Measurements from ENCODE around the gene FAM13A. TPM values are rescaled to one million over a fixed set of nuclear protein-coding genes. Genes with fewer than 3 reads are reported as not detected.

FAM13A gene
- total and polyA plus RNA-seq, 2 donors (not counting 3 experiments of a cell fraction or from before 2014, with no cell fraction given), result 3.3 to 10.5 TPM

- H3K9me1 ChIP-seq (replicated peaks; ENCODE audit: control insufficient read depth, extremely low read depth, insufficient read depth, low read length), result no peaks in the 10 kb centered on the region
- H3K4me1 ChIP-seq (ENCODE audit: control insufficient read depth, extremely low read depth, insufficient read depth, low read length), result peaks cover 4% of the 10 kb centered on the region
- FAIRE-seq, result no peak
- H3K36me3 ChIP-seq (ENCODE audit: control insufficient read depth in 2 of 2, extremely low read depth in 1 of 2, insufficient read depth in 2 of 2, low read length in 2 of 2), result no peaks in the 10 kb centered on the region
- H3K9me3 ChIP-seq (replicated peaks; ENCODE audit: control insufficient read depth, insufficient read depth, low read length), result no peaks in the 10 kb centered on the region
- H3K27ac ChIP-seq (ENCODE audit: insufficient read depth, low read depth, low read length), result no peak overlapping the region
- POLR2A ChIA-PET, result no interaction called here
- no peaks in the 10 kb centered on the region for H3K79me2 ChIP-seq (ENCODE audit: control insufficient read depth, insufficient read depth, low read length)
- DNase-seq (ENCODE audit: low read depth, low spot score), result no peak
- H3K4me3 ChIP-seq (replicated peaks in 1 of 3; ENCODE audit: insufficient read depth in 1 of 3, low read depth in 1 of 3, low read length in 3 of 3), result no peak overlapping the region
- no peaks in the 10 kb centered on the region for H4K20me1 ChIP-seq (replicated peaks; ENCODE audit: control insufficient read depth, extremely low read depth, insufficient read depth, low read length)
- no peaks in the 10 kb centered on the region for H3K27me3 ChIP-seq (ENCODE audit: control insufficient read depth in 2 of 2, insufficient read depth in 2 of 2, low read length in 2 of 2)
- H3K9ac ChIP-seq (replicated peaks; ENCODE audit: extremely low read depth, insufficient read depth, low read length), result no peak overlapping the region
- CTCF ChIA-PET, result interaction anchor here (1.0 kb wide), 1 partner anchor 9 kb away, joined by 4 read pairs; no protein-coding TSS in a partner anchor
- no peak overlapping the region for H3K4me2 ChIP-seq (ENCODE audit: insufficient read depth, low read length)
- dilution Hi-C loops (cut with MboI; ENCODE audit: extremely low pct_ligation_motif_present, low sequenced_read_pairs), result no loop called here
- TF ChIP-seq MYC (IDR thresholded peaks at IDR 0.05; ENCODE audit: low read depth, low read length), result no peak
- TF ChIP-seq FOS (IDR thresholded peaks at IDR 0.05; ENCODE audit: borderline replicate concordance, insufficient read depth, low read length), result no peak
- H2AFZ ChIP-seq (ENCODE audit: low read depth, low read length), result no peak overlapping the region
- BruUV-seq (replicated peaks), result no TSS peak
- intact Hi-C loops (cut with micrococcal nuclease), result no loop called here
Observed at GRCh38 chr4:88999392-88999930, 57.5 kb downstream of the FAM13A start.

- CTCF ChIA-PET, result interaction anchor here (1.0 kb wide), 1 partner anchor 8 kb away, joined by 4 read pairs; no protein-coding TSS in a partner anchor
Observed at GRCh38 chr4:88998891-88999290, 58.1 kb downstream of the FAM13A start.

More at GRCh38 chr4:88998891-88999290, 58.1 kb downstream of the FAM13A start:
- no peak for FAIRE-seq
- BruUV-seq (replicated peaks), result no TSS peak
- Histone ChIP-seq H2AFZ (ENCODE audit: low read depth, low read length) (no peak overlapping the region), H3K4me3 (replicated peaks in 1 of 3; ENCODE audit: insufficient read depth in 1 of 3, low read depth in 1 of 3, low read length in 3 of 3) (no peak overlapping the region), H3K9me3 (replicated peaks; ENCODE audit: control insufficient read depth, insufficient read depth, low read length) (no peaks in the 10 kb centered on the region), H3K4me1 (ENCODE audit: control insufficient read depth, extremely low read depth, insufficient read depth, low read length) (peaks cover 4% of the 10 kb centered on the region), H3K9ac (replicated peaks; ENCODE audit: extremely low read depth, insufficient read depth, low read length) (no peak overlapping the region), H3K36me3 (ENCODE audit: control insufficient read depth in 2 of 2, extremely low read depth in 1 of 2, insufficient read depth in 2 of 2, low read length in 2 of 2) (no peaks in the 10 kb centered on the region), H4K20me1 (replicated peaks; ENCODE audit: control insufficient read depth, extremely low read depth, insufficient read depth, low read length) (no peaks in the 10 kb centered on the region), H3K27me3 (ENCODE audit: control insufficient read depth in 2 of 2, insufficient read depth in 2 of 2, low read length in 2 of 2) (no peaks in the 10 kb centered on the region), H3K9me1 (replicated peaks; ENCODE audit: control insufficient read depth, extremely low read depth, insufficient read depth, low read length) (no peaks in the 10 kb centered on the region), H3K27ac (ENCODE audit: insufficient read depth, low read depth, low read length) (no peak overlapping the region), H3K79me2 (ENCODE audit: control insufficient read depth, insufficient read depth, low read length) (no peaks in the 10 kb centered on the region), H3K4me2 (ENCODE audit: insufficient read depth, low read length) (no peak overlapping the region)
- TF ChIP-seq GATA2 (IDR thresholded peaks at IDR 0.05; ENCODE audit: insufficient read depth, insufficient read length, low read depth, low read length) (no peak), CTCF (IDR thresholded peaks at IDR 0.05; ENCODE audit: extremely low read depth in 1 of 2, insufficient read depth in 1 of 2, low read depth in 1 of 2, low read length in 2 of 2) (no peak), JUN (IDR thresholded peaks at IDR 0.05; ENCODE audit: borderline replicate concordance, insufficient read depth, insufficient read length, low read depth) (no peak), EZH2 (IDR thresholded peaks at IDR 0.05; ENCODE audit: borderline replicate concordance, low read depth, low read length, severe bottlenecking) (no peak), MAX (IDR thresholded peaks at IDR 0.05; ENCODE audit: insufficient read depth, insufficient read length) (no peak), MYC (IDR thresholded peaks at IDR 0.05; ENCODE audit: low read depth, low read length) (no peak)
- dilution Hi-C loops (cut with MboI; ENCODE audit: extremely low pct_ligation_motif_present, low sequenced_read_pairs) (no loop called here), intact Hi-C loops (cut with micrococcal nuclease) (no loop called here)
- POLR2A ChIA-PET, result no interaction called here
- no peak for DNase-seq (ENCODE audit: low read depth, low spot score)
